K562 (cell line): ENCODE data around the gene MRPL55. TPM values are rescaled to one million over a fixed set of nuclear protein-coding genes. Genes with fewer than 3 reads are reported as not detected.

Experiments
- FOXK1 ChIP-seq: sonication (generic); formaldehyde crosslinking; IDR thresholded peaks from 2 replicates; pipeline ENCODE4 v1.8.0; 2022; ENCODE audit warnings: missing genetic modification reagents, mild to moderate bottlenecking, borderline replicate concordance
- HIVEP1 ChIP-seq: fragments of 250-450 bp; sonication (Bioruptor Pico); IDR thresholded peaks from 2 replicates; pipeline ENCODE4 v1.4.0; 2020; ENCODE audit warnings: mild to moderate bottlenecking
- MAFF ChIP-seq: IDR thresholded peaks from 2 replicates; pipeline ENCODE4 v1.6.1; 2012; ENCODE audit warnings: low read length, improper control_type of control experiment
- POLR2AphosphoS2 ChIP-seq: IDR thresholded peaks from 2 replicates; pipeline ENCODE4 v1.6.1; 2012; ENCODE audit warnings: low read length, improper control_type of control experiment
- RCOR1 ChIP-seq, 2 experiments: IDR thresholded peaks; 2 replicates each; pipeline ENCODE4 v1.6.1; 2012; ENCODE audit warnings: low read depth in 2 of 2, low read length in 2 of 2, borderline replicate concordance in 1 of 2, improper control_type of control experiment in 1 of 2
- SPI1 ChIP-seq: IDR thresholded peaks from 2 replicates; pipeline ENCODE4 v1.6.1; 2011; ENCODE audit warnings: low read depth, low read length, control low read depth, borderline replicate concordance
- STAT5B ChIP-seq: fragments of 250-450 bp; sonication (Bioruptor Pico); IDR thresholded peaks from 2 replicates; pipeline ENCODE4 v1.8.0; 2021; ENCODE audit warnings: mild to moderate bottlenecking, inconsistent platforms
- TGIF2 ChIP-seq: sonication (generic); formaldehyde crosslinking; IDR thresholded peaks from 2 replicates; pipeline ENCODE4 v1.8.1; 2022; ENCODE audit warnings: mild to moderate bottlenecking, missing genetic modification reagents, moderate library complexity
- ZNF277 ChIP-seq: fragments of 250-450 bp; sonication (Bioruptor Pico); IDR thresholded peaks from 2 replicates; pipeline ENCODE4 v1.8.0; 2022; ENCODE audit warnings: inconsistent platforms, mild to moderate bottlenecking, moderate library complexity, borderline replicate concordance
- ZNF785 ChIP-seq: fragments of 250-450 bp; sonication (Bioruptor Pico); IDR thresholded peaks from 2 replicates; pipeline ENCODE4 v1.4.0; 2020; ENCODE audit warnings: mild to moderate bottlenecking
- polyA plus RNA-seq, 8 experiments: library from polyadenylated mRNA; depleted of rRNA in 4 of 8; stranded (reverse) in 5 of 8; unstranded in 3 of 8; fragments of >200 nt; fragmentation: Nextera tagmentation in 2 of 8; fragmentation: Illumina TruSeq in 1 of 8; extraction: Ambion mirVana in 2 of 8; extraction: Trizol in 1 of 8; gene quantifications; 2 replicates each; pipeline versions ENCODE4 v1.2.1 to v1.2.3, GENCODE V29; 2011 to 2014; ENCODE audit warnings: inconsistent platforms in 1 of 8, missing spikeins in 1 of 8
- total RNA-seq, 7 experiments: library from RNA; depleted of rRNA in 6 of 7; stranded (reverse); fragments of >200 nt in 6 of 7; fragmentation: Illumina TruSeq in 2 of 7; extraction: Trizol in 2 of 7; gene quantifications; 2 replicates each; pipeline versions ENCODE4 v1.2.1 to v1.2.3, GENCODE V29; 2011 to 2021; ENCODE audit warnings: low replicate concordance in 1 of 7

Gene MRPL55
- total and polyA plus RNA-seq, 9 of the 15 experiments (the other 6 are each of a cell fraction or from before 2014, with no cell fraction given): 34.9 to 228 (median 81.0) TPM

- TF ChIP-seq FOXK1 (CRISPR knock-in tag) (peak; percentile 82; the same call in 1 of the 2 replicates), STAT5B (CRISPR knock-in tag) (no peak), POLR2AphosphoS2 (peak; percentile 48; the same call in 1 of the 2 replicates), TGIF2 (CRISPR knock-in tag) (no peak), ZNF277 (no peak), ZNF785 (no peak), MAFF (no peak), HIVEP1 (CRISPR knock-in tag) (0 out of 2 replicates have a peak, but pooled peaks have one; percentile 6), RCOR1 (IDR thresholded peaks at IDR 0.05; ENCODE audit: borderline replicate concordance in 1 of 2, low read depth in 2 of 2, low read length in 2 of 2) (peak; percentile 14 to 35; a peak in 2 of 4 replicates), SPI1 (0 out of 2 replicates have a peak, but pooled peaks have one; percentile 1)
- TF ChIP-seq, all 486 proteins: peak for 173
These were observed at the start of gene MRPL55 (continued) for GRCh38 chr1:228109073-228109961.
